GM18858 (cell line): ENCODE results near the gene TNNI3K.

ENCODE experiments used
- ATAC-seq: cut with Tn5 transposase; IDR thresholded peaks from one replicate; pipeline ENCODE4 v1.9.1; 2021; ENCODE audit not compliant: unreplicated experiment

Gene TNNI3K

DNA sequence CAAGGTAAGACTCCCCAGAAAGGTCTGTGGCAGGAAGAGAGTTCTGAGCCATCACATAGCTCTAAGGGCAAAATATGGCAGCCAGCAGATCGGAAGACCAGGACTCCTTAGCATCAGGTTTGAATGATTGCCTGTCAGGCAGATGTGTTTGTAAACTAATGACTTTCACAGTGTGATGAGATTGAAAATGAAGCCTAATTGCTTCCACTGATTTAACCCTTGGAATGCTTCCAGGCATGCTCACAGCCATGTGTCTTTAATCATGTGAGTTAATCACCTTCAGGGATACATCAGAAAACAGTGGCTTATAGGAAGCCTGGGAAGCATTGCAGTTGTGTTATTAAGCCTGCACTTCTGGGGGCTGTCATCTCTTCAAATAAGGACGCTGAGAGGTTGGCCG is 194.4 kb downstream of the TNNI3K start:
- no peak for ATAC-seq

DNA sequence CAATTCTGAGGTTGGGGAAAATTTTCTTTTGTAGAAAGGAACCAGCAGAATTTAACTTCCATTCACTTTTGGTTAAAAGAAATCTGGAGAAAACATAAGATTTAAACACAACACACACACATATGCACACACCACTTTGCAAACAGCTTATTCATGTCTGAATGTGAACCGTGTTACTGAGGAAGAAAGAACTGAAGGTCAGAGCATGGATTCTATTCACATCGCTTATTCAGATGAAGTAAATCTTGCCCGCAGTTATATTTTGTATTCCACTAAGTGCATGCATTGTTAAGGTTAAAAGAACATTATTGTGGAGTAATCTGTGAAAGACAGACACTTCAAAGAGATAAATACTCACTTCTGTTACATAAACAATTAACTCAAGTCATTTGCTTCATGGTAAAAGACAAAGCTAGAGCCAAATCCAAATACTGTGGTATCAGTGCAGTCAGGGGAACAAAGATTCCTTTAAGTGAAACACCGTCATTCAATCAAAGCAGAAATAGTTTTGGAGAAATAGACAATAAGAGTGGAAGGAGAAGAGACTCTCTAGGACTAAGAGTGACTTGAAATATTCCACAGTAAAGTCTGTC is 195.3 kb downstream of the TNNI3K start:
- no peak for ATAC-seq

GRCh38 chr1:74431531-74431930 is 196.3 kb downstream of the TNNI3K start:
- no peak for ATAC-seq

DNA sequence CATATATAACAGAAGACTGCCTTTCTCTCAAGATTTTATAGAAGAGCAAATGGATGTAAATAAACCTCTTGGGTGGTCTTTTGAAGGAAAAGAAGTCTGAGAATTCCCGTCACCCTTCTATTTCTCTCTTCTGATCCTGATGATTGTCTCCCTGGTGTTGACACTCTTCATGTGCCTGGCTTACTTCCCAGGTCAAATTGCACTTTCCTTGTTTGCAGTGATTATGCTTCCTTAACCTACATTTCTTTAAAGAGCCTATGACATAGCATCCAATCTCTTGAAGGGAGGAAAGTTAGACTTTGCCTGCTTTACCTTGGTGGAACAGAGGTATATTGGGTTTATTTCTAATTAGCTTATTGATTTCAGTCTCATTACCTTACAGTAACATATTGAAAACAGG is 197.1 kb downstream of the TNNI3K start:
- ATAC-seq = no peak

- no peak for ATAC-seq
Observed at GRCh38 chr1:74434321-74434720, 199.1 kb downstream of the TNNI3K start.

GRCh38 chr1:74436078-74436477 is 200.9 kb downstream of the TNNI3K start:
- ATAC-seq = no peak

DNA sequence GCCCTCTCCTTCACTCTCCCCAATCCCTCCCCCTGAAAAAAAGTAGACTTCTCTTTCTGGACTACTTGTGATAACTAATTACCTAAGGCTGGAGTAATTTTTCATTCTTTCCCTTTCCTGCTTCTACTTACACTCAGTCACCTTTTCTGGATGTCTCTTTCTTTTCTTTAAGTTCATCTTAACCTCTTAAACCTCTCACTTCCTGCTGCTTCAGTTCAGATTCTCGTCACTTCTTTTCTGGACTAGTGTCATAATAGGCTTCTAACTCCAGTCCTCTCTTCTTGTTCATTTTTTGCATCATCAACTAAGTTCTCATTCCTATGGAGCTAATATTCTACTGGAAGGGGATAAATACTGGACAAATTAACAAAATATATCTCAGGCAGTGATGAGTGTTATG is 201.8 kb downstream of the TNNI3K start:
- no peak for ATAC-seq

GRCh38 chr1:74452035-74452434 is 216.8 kb downstream of the TNNI3K start:
- ATAC-seq = no peak

- no peak for ATAC-seq
Observed at GRCh38 chr1:74453277-74453676, 218.1 kb downstream of the TNNI3K start.

GRCh38 chr1:74455390-74455789 is 220.2 kb downstream of the TNNI3K start:
- ATAC-seq = no peak

DNA sequence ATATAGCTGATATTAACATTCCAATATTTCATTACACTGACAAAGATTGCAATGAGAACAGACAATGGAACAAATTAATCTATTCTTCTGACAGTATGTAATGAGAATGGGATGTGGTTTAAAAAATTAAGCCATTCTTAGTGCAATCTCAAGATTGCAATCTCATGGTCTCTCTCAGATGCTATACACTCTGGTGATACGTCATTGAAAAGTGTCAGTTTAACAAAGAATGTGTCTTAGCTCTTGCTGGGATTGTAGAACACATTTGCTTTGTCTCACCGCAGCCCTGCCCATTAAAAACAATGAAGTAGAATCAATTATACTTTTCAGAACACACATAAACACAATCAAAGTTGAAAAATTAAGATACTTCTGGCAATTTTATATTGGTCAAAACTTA is 222.1 kb downstream of the TNNI3K start:
- no peak for ATAC-seq

DNA sequence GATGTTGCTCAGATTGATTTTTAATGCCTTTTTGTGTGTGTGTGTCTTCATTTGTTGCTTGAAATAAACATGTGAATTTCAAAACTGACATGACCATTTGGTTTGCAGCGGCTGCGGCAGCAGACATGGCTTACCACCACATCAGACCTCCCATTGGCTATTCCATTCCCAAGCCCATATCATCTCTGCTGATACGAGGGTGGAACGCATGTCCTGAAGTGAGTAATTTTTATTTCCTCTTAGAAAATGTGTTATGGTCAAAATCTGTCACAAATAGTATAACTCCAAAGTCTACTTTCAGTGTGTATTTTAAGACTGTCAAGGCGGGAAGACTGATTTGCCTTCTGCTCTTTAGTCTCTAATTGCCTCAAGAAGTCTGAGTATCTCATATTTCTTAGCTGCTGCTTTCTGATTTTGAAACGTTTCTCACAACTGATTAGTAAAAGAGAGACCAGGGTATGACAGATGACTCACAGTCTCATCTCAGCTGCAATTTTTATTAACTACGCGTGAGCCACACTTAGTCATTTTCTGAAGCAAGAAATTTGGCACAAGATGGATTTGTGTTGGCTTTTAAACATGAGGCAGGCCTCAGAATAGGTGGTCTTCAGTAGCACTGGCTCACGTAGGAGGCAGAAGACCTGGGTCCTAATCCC is 228.3 kb downstream of the TNNI3K start:
- ATAC-seq = peak; percentile 86

GRCh38 chr1:74464037-74464436 is 228.8 kb downstream of the TNNI3K start:
- ATAC-seq = no peak

DNA sequence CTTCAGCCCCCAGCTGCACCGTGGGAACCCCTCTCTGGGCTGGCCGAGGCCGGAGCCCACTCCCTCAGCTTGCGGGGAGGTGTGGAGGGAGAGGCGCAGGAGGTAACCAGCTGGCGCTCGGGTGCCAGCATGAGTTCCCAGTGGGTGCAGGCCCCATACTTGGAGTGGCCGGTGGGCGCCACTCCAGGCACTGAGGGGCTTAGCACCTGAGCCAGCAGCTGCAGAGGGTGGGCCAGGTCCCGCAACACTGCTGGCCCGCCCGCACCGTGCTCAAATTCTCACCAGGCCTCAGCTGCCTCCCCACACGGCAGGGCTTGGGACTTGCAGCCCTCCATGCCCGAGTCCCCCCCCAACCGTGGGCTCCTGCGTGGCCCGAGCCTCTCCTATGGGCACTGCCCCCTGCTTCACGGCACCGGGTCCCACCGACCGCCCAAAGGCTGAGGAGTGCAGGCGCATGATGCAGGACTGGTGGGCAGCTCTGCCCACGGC is 230.1 kb downstream of the TNNI3K start:
- no peak for ATAC-seq

- no peak for ATAC-seq
Observed at GRCh38 chr1:74467786-74468377, 232.7 kb downstream of the TNNI3K start.

DNA sequence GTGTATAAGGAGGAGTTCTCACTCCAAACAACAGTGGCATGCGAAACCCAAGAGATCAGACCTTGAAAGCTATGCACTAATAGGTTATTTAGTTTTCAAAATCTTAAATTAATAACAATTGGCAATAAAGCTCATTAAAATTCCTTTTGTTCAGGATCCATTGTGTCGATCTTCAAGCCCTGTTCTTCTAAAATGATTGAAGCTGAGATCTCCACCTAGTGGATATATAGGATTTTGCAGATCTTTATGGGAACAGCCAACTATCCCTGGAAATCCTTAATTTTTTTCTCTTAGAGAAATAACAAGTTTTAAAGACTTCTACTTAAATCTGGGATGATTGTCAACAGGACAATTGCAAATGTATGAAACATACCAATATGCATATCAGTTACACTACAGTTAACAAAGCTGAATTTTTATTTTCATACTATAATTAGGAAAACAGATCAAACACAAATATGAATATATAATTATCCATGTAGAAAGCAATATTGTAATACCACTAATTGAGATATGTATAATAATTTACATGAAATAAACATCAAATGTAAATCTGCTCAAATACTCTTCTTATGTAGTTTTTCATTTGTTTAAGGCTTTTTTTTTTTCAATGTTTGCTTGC is 233.9 kb downstream of the TNNI3K start:
- ATAC-seq = peak; percentile 56

DNA sequence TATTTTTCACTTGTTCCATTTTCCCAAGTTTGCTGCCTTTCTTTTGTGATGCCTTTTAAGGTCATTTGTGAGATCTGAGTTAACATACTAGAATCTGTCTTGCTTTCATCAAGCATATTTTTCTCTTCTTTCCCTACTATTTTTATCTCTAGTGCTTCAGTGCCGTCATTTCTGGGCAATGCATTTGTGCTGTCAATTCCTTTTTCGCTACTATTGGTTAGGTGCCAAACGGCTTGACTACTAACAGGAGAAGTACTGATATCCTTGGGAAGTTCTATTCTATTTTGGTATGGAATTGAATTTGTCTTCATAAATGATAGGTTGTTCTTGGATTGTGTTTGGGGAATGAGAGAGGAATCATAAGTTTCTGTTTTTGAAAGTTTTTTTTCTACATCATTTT is 235.1 kb downstream of the TNNI3K start:
- ATAC-seq = no peak

DNA sequence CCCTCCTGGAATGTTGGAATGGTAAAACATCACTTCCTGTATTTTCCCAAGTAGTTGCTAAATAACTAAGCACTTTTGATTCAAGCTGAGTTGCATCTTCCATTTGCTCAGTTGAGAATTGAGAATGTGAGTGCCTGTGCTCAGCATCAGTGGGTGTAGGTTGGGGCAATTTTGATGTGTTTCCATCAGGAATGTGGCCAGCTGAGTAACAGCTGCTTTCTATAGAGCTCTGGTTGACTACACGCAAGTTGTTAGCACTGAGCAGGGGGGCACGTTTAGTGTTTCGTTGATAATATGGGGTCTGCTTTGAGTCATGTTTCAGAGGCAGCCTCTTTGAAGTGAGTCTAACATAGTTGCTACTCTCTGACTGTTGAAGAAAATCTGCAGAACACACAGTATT is 235.7 kb downstream of the TNNI3K start:
- no peak for ATAC-seq

DNA sequence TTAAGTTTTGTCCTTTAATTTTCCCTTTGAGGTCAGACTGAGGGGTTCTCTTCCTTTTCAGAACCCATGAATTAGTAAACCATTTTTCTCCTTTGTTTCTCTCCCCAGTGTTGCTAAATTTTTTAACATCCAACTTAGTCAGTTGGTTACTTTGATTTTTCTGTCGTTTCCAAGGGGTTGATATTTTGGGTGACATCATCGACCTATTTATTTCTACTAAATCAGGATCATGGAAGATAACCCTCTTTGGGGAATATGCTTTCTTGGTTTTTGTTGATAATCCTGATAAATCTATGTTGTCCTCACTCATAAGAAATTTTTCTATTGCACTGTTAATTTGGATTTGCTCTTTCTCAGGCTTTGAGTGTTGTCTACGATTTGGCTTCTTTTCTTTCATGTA is 236.3 kb downstream of the TNNI3K start:
- ATAC-seq = no peak

DNA sequence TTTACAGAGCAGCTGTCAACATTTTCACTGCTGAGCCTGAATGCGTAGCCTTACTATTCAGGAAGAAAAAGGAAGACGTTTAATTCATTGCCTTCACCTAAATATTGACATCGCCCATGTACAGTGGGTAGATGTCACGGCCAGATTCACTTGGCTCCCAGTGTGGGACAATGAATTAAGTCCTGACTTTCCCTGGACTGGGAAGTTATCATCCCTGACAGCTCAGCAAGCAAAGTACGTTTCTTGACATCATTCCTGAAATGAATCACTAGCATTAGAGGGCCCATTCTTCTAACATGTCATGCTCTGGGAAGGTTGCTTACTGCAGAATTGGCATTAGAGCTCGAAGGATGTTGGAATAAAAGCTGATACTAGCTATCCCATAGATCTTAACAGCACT is 239.4 kb downstream of the TNNI3K start:
- ATAC-seq = no peak

DNA sequence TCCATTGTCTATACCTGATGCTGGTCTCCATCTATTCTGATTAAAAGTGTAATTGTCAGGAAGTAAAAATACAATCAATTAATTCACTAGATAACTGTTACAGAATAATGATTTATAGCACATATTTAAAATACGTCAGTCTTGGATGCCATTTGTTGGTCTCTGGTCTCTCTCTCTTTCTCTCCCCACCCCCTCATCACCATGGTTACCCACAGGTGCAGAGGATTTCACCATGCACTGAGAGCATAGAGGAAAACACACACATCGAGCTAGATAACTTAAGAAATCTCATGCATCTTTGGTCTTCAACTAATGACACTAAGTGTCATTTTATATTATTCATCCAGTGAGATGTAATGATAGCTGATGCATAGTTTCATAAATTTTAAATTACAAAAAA is 243.8 kb downstream of the TNNI3K start:
- no peak for ATAC-seq

- no peak for ATAC-seq
Observed at GRCh38 chr1:74480068-74480467, 244.9 kb downstream of the TNNI3K start.
